Ureter (tissue), 1 donor: ENCODE results near the gene PCDHGA4. TPM values are rescaled to one million over a fixed set of nuclear protein-coding genes. Genes with fewer than 3 reads are reported as not detected.
"Not testable (repeated sequence)": the region's sequence is repeated elsewhere in the genome, so short reads cannot be mapped to it uniquely, and the experiment has no call there.

ENCODE experiments used
- DNase-seq: peaks from one replicate; pipeline ENCODE4 v3.0.0-alpha.2; 2020; ENCODE audit warnings: low spot score
- total RNA-seq: library from RNA; stranded (reverse); gene quantifications from one replicate; pipeline ENCODE4 v1.2.4, GENCODE V29; 2023
- donor health status: DM: yes; HTN: yes; CAD: no.

Gene PCDHGA4
- total RNA-seq, 1 donor from 2014 or later, result 4.2 TPM

DNA sequence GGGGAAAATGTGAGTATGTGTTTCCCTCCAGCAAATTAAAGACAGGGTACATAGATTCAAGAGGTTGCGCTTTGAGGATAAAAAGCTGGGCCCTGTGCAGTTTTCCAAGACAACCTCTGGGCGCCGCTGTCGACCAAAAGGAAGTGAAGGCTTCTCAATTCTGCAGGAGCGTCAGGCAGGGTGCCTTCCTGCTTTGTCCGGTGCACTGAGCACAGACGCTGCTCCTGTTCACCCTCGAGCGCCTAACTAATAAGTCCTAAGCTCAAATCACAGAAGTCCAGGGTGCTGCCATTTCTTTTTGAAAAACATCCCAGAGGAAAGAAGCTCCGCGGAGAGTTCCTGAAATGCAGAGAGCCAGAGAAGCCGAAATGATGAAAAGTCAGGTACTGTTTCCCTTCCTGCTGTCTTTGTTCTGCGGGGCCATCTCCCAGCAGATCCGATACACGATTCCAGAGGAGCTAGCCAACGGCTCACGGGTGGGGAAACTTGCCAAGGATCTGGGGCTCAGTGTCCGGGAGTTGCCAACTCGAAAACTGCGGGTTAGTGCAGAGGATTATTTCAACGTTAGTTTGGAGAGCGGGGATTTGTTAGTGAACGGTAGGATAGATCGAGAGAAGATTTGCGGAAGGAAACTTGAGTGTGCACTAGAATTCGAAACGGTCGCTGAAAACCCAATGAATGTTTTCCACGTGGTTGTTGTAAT lies 4.8 kb upstream of the PCDHGA4 start, which contains the start of gene PCDHGB1:
TSS of gene PCDHGB1 (plus strand) at position 183 of the 703 bp plus-strand sequence. CDS start at position 345, 162 bp downstream.
- DNase-seq, result no peak

- DNase-seq, result no peak
Measured at GRCh38 chr5:141351591-141351990, 3.2 kb upstream of the PCDHGA4 start.

- no peak for DNase-seq
Measured at GRCh38 chr5:141355641-141356040, 820 bp downstream of the PCDHGA4 start.

- no peak for DNase-seq
Measured at GRCh38 chr5:141356133-141356532, 1.3 kb downstream of the PCDHGA4 start.

DNA sequence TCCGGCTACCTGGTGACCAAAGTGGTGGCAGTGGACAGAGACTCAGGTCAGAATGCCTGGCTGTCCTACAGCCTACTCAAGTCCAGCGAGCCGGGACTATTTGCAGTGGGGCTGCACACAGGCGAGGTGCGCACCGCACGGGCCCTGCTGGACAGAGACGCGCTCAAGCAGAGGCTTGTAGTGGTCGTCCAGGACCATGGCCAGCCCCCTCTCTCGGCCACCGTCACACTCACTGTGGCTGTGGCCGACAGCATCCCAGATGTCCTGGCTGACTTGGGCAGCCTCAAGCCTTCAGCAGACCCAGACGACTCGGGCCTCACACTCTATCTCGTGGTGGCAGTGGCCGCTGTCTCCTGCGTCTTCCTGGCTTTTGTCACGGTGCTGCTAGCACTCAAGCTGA lies 2.1 kb downstream of the PCDHGA4 start:
- DNase-seq, result no peak

DNA sequence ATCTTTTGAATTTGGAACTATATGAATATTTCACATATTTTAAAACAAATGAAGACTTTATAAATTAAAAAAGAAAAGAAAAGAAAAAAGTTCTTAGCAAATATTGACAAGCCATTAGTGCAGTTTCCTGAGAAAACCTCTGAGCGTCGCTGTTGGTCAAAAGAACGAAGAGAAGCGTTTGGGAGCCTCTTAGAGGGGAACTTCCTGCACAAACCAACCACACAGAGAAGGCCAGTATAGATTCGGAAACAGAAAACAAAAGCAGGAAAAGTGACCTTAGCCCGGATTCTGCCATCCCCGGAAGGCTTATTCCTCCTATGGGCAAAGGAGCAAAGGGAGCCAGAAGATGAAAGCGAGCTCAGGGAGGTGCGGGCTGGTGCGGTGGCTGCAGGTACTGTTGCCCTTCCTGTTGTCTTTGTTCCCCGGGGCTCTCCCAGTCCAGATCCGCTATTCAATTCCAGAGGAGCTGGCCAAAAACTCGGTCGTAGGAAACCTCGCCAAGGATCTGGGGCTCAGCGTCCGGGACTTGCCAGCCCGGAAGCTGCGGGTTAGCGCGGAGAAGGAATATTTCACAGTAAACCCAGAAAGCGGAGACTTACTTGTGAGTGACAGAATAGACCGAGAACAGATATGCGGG lies 5.1 kb downstream of the PCDHGA4 start, which contains the start of gene PCDHGB2:
TSS of gene PCDHGB2 (plus strand) at position 205 of the 637 bp plus-strand sequence. CDS start at position 347, 142 bp downstream.
- DNase-seq, result no peak

DNA sequence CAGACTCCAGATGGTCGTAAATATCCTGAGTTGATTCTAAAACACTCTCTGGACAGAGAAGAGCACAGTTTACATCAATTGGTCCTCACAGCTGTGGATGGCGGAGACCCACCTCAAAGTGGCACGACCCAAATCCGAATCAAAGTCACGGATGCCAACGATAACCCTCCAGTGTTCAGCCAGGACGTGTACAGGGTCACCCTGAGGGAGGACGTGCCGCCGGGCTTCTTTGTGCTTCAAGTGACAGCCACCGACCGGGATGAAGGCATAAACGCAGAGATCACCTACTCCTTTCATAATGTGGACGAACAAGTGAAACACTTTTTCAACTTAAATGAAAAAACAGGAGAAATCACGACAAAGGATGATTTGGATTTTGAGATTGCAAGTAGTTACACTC lies 5.9 kb downstream of the PCDHGA4 start:
- no peak for DNase-seq

DNA sequence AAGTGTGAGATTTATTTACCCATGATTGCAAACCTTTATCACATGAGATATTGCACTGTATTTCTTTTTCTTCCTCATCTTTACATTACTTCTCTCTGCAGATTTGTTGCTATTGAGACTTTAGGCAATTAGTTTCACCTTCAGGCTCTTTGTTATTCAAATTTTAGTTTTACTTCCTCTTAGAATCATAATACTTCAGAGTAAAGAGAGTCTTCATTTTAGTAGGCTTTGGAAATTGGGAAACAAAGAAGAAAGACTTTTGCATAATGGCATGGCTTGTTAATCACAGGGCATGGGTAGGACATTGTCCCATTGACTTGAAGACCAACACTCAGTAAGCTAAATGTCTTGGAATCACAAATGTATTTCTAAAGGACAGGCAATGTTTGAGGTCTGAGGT lies 7.9 kb downstream of the PCDHGA4 start:
- DNase-seq, result no peak

DNA sequence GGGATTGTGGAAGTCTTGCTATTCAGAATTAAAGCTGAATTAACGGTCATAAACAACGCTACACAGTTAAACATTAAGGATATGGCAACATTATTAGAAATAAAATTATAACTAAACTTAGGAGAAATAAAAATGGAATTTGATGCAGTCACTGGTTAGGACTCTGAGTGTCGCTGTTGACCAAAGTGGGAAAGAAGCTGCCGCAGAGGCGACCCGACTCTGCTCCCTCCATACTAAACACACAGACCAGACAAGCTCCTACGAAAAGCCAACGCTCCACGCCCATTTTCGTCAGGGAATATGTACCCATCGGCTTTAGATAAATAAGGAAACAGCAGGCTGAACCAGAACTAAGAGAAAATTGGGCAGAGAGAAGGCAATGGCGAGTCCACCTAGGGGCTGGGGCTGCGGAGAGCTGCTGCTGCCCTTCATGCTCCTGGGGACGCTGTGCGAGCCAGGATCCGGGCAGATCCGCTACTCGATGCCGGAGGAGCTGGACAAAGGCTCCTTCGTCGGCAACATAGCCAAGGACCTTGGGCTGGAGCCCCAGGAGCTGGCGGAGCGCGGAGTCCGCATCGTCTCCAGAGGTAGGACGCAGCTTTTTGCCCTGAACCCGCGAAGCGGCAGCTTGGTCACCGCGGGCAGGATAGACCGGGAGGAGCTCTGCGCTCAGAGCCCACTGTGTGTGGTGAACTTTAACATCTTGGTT lies 9.3 kb downstream of the PCDHGA4 start, which contains the start of gene PCDHGA5:
TSS of gene PCDHGA5 (plus strand) at position 211 of the 709 bp plus-strand sequence. CDS start at position 380, 169 bp downstream.
- DNase-seq, result no peak

DNA sequence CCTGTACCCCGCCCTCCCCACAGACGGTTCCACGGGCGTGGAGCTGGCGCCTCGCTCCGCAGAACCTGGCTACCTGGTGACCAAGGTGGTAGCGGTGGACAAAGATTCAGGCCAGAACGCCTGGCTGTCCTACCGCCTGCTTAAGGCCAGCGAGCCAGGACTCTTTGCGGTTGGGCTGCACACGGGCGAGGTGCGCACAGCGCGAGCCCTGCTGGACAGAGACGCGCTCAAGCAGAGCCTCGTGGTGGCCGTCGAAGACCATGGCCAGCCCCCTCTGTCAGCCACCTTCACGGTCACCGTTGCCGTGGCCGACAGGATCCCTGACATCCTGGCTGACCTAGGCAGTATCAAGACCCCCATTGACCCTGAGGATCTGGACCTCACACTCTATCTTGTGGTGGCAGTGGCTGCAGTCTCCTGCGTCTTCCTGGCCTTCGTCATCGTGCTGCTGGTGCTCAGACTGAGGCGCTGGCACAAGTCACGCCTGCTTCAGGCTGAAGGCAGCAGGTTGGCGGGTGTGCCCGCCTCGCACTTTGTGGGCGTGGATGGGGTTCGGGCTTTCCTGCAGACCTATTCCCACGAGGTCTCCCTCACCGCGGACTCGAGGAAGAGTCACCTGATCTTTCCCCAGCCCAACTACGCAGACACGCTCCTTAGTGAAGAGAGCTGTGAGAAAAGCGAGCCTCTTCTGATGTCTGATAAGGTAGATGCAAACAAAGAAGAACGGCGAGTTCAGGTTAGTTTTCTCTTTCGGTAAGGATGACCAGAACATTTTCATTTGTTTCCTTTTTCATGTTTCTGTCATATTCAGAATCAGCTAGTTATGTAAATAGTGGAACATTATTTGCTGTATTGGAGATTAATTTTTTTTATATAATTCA lies 11.4 kb downstream of the PCDHGA4 start:
- no peak for DNase-seq

GRCh38 chr5:141369994-141370848 lies 15.4 kb downstream of the PCDHGA4 start, which contains the start of gene PCDHGB3:
Gene PCDHGB3 (plus strand): TSS chr5:141370242. CDS start chr5:141370395, 153 bp downstream.
- no peak for DNase-seq

GRCh38 chr5:141371572-141372475 lies 17.0 kb downstream of the PCDHGA4 start:
- no peak for DNase-seq

GRCh38 chr5:141373673-141374317 lies 19.0 kb downstream of the PCDHGA4 start, which contains the start of gene PCDHGA6:
Gene PCDHGA6 (plus strand): TSS chr5:141373891. CDS start chr5:141374084, 193 bp downstream.
- no peak for DNase-seq

GRCh38 chr5:141374627-141375026 lies 19.8 kb downstream of the PCDHGA4 start:
- DNase-seq, result no peak

DNA sequence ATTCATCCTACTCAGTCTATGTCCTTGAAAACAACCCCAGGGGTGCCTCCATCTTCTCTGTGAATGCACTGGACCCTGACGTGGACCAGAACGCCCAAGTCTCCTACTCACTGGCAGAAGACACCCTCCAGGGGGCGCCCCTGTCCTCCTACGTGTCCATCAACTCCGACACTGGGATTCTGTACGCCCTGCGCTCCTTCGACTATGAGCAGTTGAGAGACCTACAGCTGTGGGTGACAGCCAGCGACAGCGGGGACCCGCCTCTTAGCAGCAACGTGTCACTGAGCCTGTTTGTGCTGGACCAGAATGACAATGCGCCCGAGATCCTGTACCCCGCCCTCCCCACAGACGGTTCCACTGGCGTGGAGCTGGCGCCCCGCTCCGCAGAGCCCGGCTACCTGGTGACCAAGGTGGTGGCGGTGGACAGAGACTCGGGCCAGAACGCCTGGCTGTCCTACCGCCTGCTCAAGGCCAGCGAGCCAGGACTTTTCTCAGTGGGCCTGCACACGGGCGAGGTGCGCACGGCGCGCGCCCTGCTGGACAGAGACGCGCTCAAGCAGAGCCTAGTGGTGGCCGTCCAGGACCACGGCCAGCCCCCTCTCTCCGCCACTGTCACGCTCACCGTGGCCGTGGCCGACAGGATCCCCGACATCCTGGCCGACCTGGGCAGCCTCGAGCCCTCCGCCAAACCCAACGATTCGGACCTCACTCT lies 20.8 kb downstream of the PCDHGA4 start:
- not testable (repeated sequence) for DNase-seq

GRCh38 chr5:141382469-141383294 lies 27.9 kb downstream of the PCDHGA4 start, which contains the start of gene PCDHGA7:
Gene PCDHGA7 (plus strand): TSS chr5:141382742. CDS start chr5:141382900, 158 bp downstream.
- DNase-seq, result no peak

DNA sequence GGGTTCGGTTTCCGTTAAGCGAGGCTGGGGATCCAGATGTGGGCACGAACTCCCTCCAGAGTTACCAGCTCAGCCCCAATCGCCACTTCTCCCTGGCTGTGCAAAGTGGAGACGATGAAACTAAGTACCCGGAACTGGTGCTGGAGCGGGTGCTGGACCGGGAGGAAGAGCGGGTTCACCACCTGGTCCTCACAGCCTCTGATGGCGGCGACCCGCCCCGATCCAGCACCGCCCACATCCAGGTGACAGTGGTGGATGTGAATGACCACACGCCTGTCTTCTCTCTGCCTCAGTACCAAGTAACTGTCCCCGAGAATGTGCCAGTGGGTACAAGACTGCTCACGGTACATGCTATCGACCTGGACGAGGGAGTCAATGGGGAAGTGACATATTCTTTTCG lies 28.5 kb downstream of the PCDHGA4 start:
- no peak for DNase-seq
